ENCODE data around the gene LRRC37B.

- TF ChIP-seq EZH2 (IDR thresholded peaks at IDR 0.05; ENCODE audit: insufficient read depth, poor library complexity, severe bottlenecking), result no peak
- no peak for TF ChIP-seq EZH2phosphoT487 (IDR thresholded peaks at IDR 0.05; ENCODE audit: insufficient read depth, low read depth)
Observed at GRCh38 chr17:32009262-32009542, 2.0 kb downstream of the LRRC37B start.
